PC-9 (cell line): ENCODE results near the gene PIGBOS1. TPM values are rescaled to one million over a fixed set of nuclear protein-coding genes. Genes with fewer than 3 reads are reported as not detected.
A peak's percentile ranks its signal among the peaks of the same experiment; 100 is the strongest.

Experiments used
- Bru-seq: library from RNA; stranded (reverse); fragments of 400-500 nt; gene quantifications from one replicate; lab custom pipeline; 2021; lab: Mats Ljungman, UMichigan
- BruChase-seq, 2 experiments: library from RNA; stranded (reverse); fragments of 400-500 nt; gene quantifications; one replicate each; lab custom pipeline; 2021; lab: Mats Ljungman, UMichigan
- BruUV-seq: library from RNA; stranded (reverse); fragments of 400-500 nt; replicated peaks from 2 replicates; lab custom pipeline; 2021; lab: Mats Ljungman, UMichigan
- CTCF ChIA-PET: fragments of 300-600 bp; sonication (Branson Sonifier 250); formaldehyde crosslinking; loops from one replicate; lab custom pipeline; 2022; ENCODE audit warnings: antibody characterized with exemption; lab: Charles Lee
- POLR2A ChIA-PET: fragments of 300-600 bp; sonication (Branson Sonifier 250); formaldehyde crosslinking; loops from one replicate; lab custom pipeline; 2022; ENCODE audit warnings: antibody characterized with exemption; ENCODE audit not compliant: unreplicated experiment; lab: Charles Lee
- DNase-seq, 2 experiments: peaks; one replicate each; pipeline versions ENCODE4 v3.0.0 to v3.0.0-alpha.2; 2015 to 2022; ENCODE audit warnings: mixed read lengths in 1 of 2
- H2AFZ ChIP-seq: fragments of 200-600 bp; sonication (generic); 2 replicates; pipeline ENCODE4 v1.8.1; 2017; ENCODE audit warnings: antibody characterized with exemption
- H3F3A ChIP-seq: fragments of 200-600 bp; sonication (generic); 2 replicates; pipeline ENCODE4 v1.8.1; 2017; ENCODE audit warnings: antibody characterized with exemption, mild to moderate bottlenecking, low read depth; ENCODE audit not compliant: insufficient read depth
- H3K27ac ChIP-seq: fragments of 200-600 bp; sonication (generic); 2 replicates; pipeline ENCODE4 v1.6.1; 2016; ENCODE audit warnings: mixed run types
- H3K27me3 ChIP-seq: fragments of 200-600 bp; sonication (generic); 2 replicates; pipeline ENCODE4 v1.6.1; 2016; ENCODE audit warnings: low read depth, mixed run types; ENCODE audit not compliant: insufficient read depth
- H3K36me3 ChIP-seq: fragments of 200-600 bp; sonication (generic); 2 replicates; pipeline ENCODE4 v1.6.1; 2016; ENCODE audit warnings: low read depth, mixed run types
- H3K4me1 ChIP-seq: fragments of 200-600 bp; sonication (generic); replicated peaks from 2 replicates; pipeline ENCODE4 v1.6.1; 2016; ENCODE audit warnings: mixed run types; ENCODE audit not compliant: insufficient read depth
- H3K4me2 ChIP-seq: fragments of 200-600 bp; sonication (generic); 2 replicates; pipeline ENCODE4 v1.6.1; 2017; ENCODE audit warnings: mixed run types
- H3K4me3 ChIP-seq: fragments of 200-600 bp; sonication (generic); 2 replicates; pipeline ENCODE4 v1.6.1; 2016; ENCODE audit warnings: mixed run types
- H3K79me2 ChIP-seq: fragments of 200-600 bp; sonication (generic); 2 replicates; pipeline ENCODE4 v1.6.1; 2017; ENCODE audit warnings: low read depth, mixed run types
- H3K9me2 ChIP-seq: fragments of 200-600 bp; sonication (generic); 2 replicates; pipeline ENCODE4 v1.8.1; 2017; ENCODE audit warnings: mild to moderate bottlenecking; ENCODE audit not compliant: insufficient read depth
- H3K9me3 ChIP-seq: fragments of 200-600 bp; sonication (generic); 2 replicates; pipeline ENCODE4 v1.8.1; 2016; ENCODE audit warnings: low read depth; ENCODE audit not compliant: insufficient read depth
- H4K20me1 ChIP-seq: fragments of 200-600 bp; sonication (generic); 2 replicates; pipeline ENCODE4 v1.8.1; 2017; ENCODE audit not compliant: insufficient read depth
- CTCF ChIP-seq: fragments of 200-600 bp; sonication (generic); conservative IDR thresholded peaks from 2 replicates; pipeline ENCODE4 v1.6.1; 2017; ENCODE audit warnings: mixed run types, antibody characterized with exemption, mild to moderate bottlenecking, moderate library complexity
- EZH2 ChIP-seq: fragments of 200-600 bp; sonication (generic); IDR thresholded peaks from 2 replicates; pipeline ENCODE4 v1.8.0; 2017; ENCODE audit warnings: antibody characterized with exemption, low read depth
- intact Hi-C: fragments of 100-400 bp; cut with micrococcal nuclease; formaldehyde crosslinking; loops from one replicate; pipeline ENCODE4 v1.10.0; 2022; ENCODE audit not compliant: unreplicated experiment
- long read RNA-seq: library from polyadenylated mRNA; stranded (forward); transcript quantifications from one replicate; pipeline ENCODE4 v2.0.0, GENCODE V29; 2022
- total RNA-seq: library from RNA; stranded (reverse); gene quantifications from 2 replicates; pipeline ENCODE4 v1.2.3, GENCODE V29; 2021

The PIGBOS1 gene
- total RNA-seq: 9.9 and 10.8 TPM in 2 replicates
- Bru-seq, nascent RNA: percentile 77 among the genes with signal in this experiment
- percentile 85 among the genes with signal in this experiment for BruChase-seq, experiment 1, labeled RNA remaining after a 2-hour chase
- BruChase-seq, experiment 2, labeled RNA remaining after a 6-hour chase: percentile 76 among the genes with signal in this experiment
- long read RNA-seq, transcript PIGBOS1-203 (2 exons, 801 nt): minor isoform, 8 of 22 reads
- long read RNA-seq, transcript PIGBOS1-201 (2 exons, 866 nt): major isoform, 10 of 22 reads
- long read RNA-seq, partial matches to known transcripts: 0 of 22 reads
- long read RNA-seq, other reads (novel, unspliced or antisense): 3 of 22 reads

GRCh38 chr15:55318588-55319494 is at the start of gene PIGBOS1, which contains the start of gene PIGB:
TSS of gene PIGBOS1 (minus strand) at chr15:55319123. CDS start at chr15:55317792, 1,331 bp downstream.
TSS of gene PIGB (plus strand) at chr15:55319222. CDS start at chr15:55319251, 29 bp downstream.
- TSS peak; percentile 68 for BruUV-seq
- no peaks in the 10 kb centered on the region for H3K4me1 ChIP-seq
- peaks cover 16% of the 10 kb centered on the region for H3K79me2 ChIP-seq

GRCh38 chr15:55366981-55367380 is 48.1 kb upstream of the PIGBOS1 start:
- POLR2A ChIA-PET: no interaction called here
- H2AFZ ChIP-seq: no peak overlapping the region
- no peak overlapping the region for H3K4me3 ChIP-seq
- H3F3A ChIP-seq: no peaks in the 10 kb centered on the region
- TF ChIP-seq CTCF: no peak
- no peak for TF ChIP-seq EZH2
- no peak overlapping the region for H3K27ac ChIP-seq
- H3K36me3 ChIP-seq: no peaks in the 10 kb centered on the region; the same call in 1 of the 2 replicates
- no peaks in the 10 kb centered on the region for H3K27me3 ChIP-seq
- no peak for DNase-seq
- no peaks in the 10 kb centered on the region for H3K79me2 ChIP-seq
- no peak overlapping the region for H3K4me2 ChIP-seq
- no peaks in the 10 kb centered on the region for H4K20me1 ChIP-seq
- intact Hi-C loops: no loop called here
- BruUV-seq: no TSS peak
- no peaks in the 10 kb centered on the region for H3K9me3 ChIP-seq
- CTCF ChIA-PET: no interaction called here
- no peaks in the 10 kb centered on the region for H3K4me1 ChIP-seq
- H3K9me2 ChIP-seq: no peaks in the 10 kb centered on the region

More at GRCh38 chr15:55318588-55319494, at the start of gene PIGBOS1, which contains the start of gene PIGB:
- Histone ChIP-seq H3K9me3 (no peaks in the 10 kb centered on the region), H3K9me2 (no peaks in the 10 kb centered on the region), H3F3A (peaks cover 8% of the 10 kb centered on the region; the same call in 1 of the 2 replicates), H3K4me3 (peak within 1 kb of the TSS; percentile 76), H4K20me1 (no peaks in the 10 kb centered on the region), H3K4me2 (peak within 1 kb of the TSS; percentile 73), H3K27me3 (no peaks in the 10 kb centered on the region), H3K27ac (peak within 1 kb of the TSS; percentile 81), H3K36me3 (no peaks in the 10 kb centered on the region), H2AFZ (peak within 1 kb of the TSS; percentile 90)
- ChIA-PET POLR2A (interaction anchor here (0.6 kb wide), 4 partner anchors 29 to 89 kb away, joined by 3 to 18 read pairs (median 4); partner anchors contain the start of genes CCPG1 and PIERCE2), CTCF (interaction anchor here (0.5 to 0.9 kb wide), 3 partner anchors 40 to 478 kb away, joined by 3 to 4 read pairs (median 3); partner anchors contain the start of genes CCPG1 and PIERCE2)
- peak; percentile 64 to 80 for DNase-seq
- TF ChIP-seq EZH2 (no peak), CTCF (no peak)
- intact Hi-C loops: loop anchor here (2.0 to 5.0 kb wide), 2 partner anchors 28 to 88 kb away; partner anchors contain the start of genes CCPG1 and PIERCE2

GRCh38 chr15:55362641-55363040 is 43.7 kb upstream of the PIGBOS1 start:
- no TSS peak for BruUV-seq
- no peak for DNase-seq
- H3K4me3 ChIP-seq: no peak overlapping the region
- H3K27me3 ChIP-seq: no peaks in the 10 kb centered on the region
- H3K9me2 ChIP-seq: no peaks in the 10 kb centered on the region
- intact Hi-C loops: no loop called here
- POLR2A ChIA-PET: no interaction called here
- no peaks in the 10 kb centered on the region for H3K79me2 ChIP-seq
- CTCF ChIA-PET: no interaction called here
- H3K27ac ChIP-seq: no peak overlapping the region
- TF ChIP-seq EZH2 (no peak), CTCF (no peak)
- H3K4me1 ChIP-seq: peaks cover 18% of the 10 kb centered on the region
- no peak overlapping the region for H3K4me2 ChIP-seq
- H2AFZ ChIP-seq: no peak overlapping the region
- H3K36me3 ChIP-seq: no peaks in the 10 kb centered on the region
- no peaks in the 10 kb centered on the region; the same call in 1 of the 2 replicates for H3F3A ChIP-seq
- H4K20me1 ChIP-seq: no peaks in the 10 kb centered on the region
- H3K9me3 ChIP-seq: no peaks in the 10 kb centered on the region
